PC-9 (cell line): Measurements from ENCODE around the gene CD44.

Source experiments
- CTCF ChIP-seq: fragments of 200-600 bp; sonication (generic); conservative IDR thresholded peaks from 2 replicates; pipeline ENCODE4 v1.6.1; 2017; ENCODE audit warnings: mixed run types, antibody characterized with exemption, mild to moderate bottlenecking, moderate library complexity
- EZH2 ChIP-seq: fragments of 200-600 bp; sonication (generic); IDR thresholded peaks from 2 replicates; pipeline ENCODE4 v1.8.0; 2017; ENCODE audit warnings: antibody characterized with exemption, low read depth

GRCh38 chr11:35173011-35173511, 34.1 kb downstream of the CD44 start:
- no peak for TF ChIP-seq CTCF
- no peak for TF ChIP-seq EZH2
